Upper lobe of left lung (tissue), 6 donors: ENCODE measurements around the gene KIRREL2. TPM values are rescaled to one million over a fixed set of nuclear protein-coding genes. Genes with fewer than 3 reads are reported as not detected.

Source experiments
- ATAC-seq, 2 donors: fragments of 200-7000 bp; cut with Tn5 transposase; one replicate each; pipeline ENCODE4 v1.9.1; 2022; ENCODE audit warnings: mild to moderate bottlenecking in 2 of 2, moderate library complexity in 2 of 2; ENCODE audit not compliant: low FRiP score in 2 of 2
- DNase-seq, 2 donors: peaks; one replicate each; pipeline ENCODE4 v3.0.0-alpha.2; 2019 to 2020
- H3K27ac ChIP-seq, 4 donors: fragments of 200-600 bp; sonication (generic); one replicate each; pipeline ENCODE4 v1.5.1; 2016 to 2019
- H3K27me3 ChIP-seq, 4 donors: fragments of 200-600 bp; sonication (generic); one replicate each; pipeline ENCODE4 v1.5.1; 2017 to 2019
- H3K36me3 ChIP-seq, 4 donors: fragments of 200-600 bp; sonication (generic); one replicate each; pipeline ENCODE4 v1.5.1; 2016 to 2019
- H3K4me1 ChIP-seq, 4 donors: fragments of 200-600 bp; sonication (generic); one replicate each; pipeline ENCODE4 v1.5.1; 2018 to 2019
- H3K4me3 ChIP-seq, 4 donors: fragments of 200-600 bp; sonication (generic); one replicate each; pipeline ENCODE4 v1.5.1; 2017 to 2019; ENCODE audit warnings: mild to moderate bottlenecking in 2 of 4, moderate library complexity in 1 of 4
- H3K9me3 ChIP-seq, 4 donors: fragments of 200-600 bp; sonication (generic); one replicate each; pipeline ENCODE4 v1.5.1; 2018 to 2019
- EP300 ChIP-seq, 4 donors: sonication (generic); formaldehyde crosslinking; IDR thresholded peaks; one replicate each; pipeline ENCODE4 v1.5.1; 2017; ENCODE audit warnings: antibody characterized with exemption in 4 of 4, control low read depth in 2 of 4
- POLR2A ChIP-seq, 4 donors: fragments of 450-650 bp; IDR thresholded peaks; one replicate each; pipeline ENCODE4 v1.5.1; 2016 to 2017; ENCODE audit warnings: antibody characterized with exemption in 4 of 4, mild to moderate bottlenecking in 2 of 4
- POLR2AphosphoS5 ChIP-seq, 2 donors: sonication (generic); formaldehyde crosslinking; IDR thresholded peaks; one replicate each; pipeline ENCODE4 v1.5.1; 2017; ENCODE audit warnings: antibody characterized with exemption in 2 of 2
- WGBS, 2 donors: methylation state at CpG; one replicate each; pipeline ENCODE4 v1.1.5; 2017 to 2018; 5-methylcytosine and 5-hydroxymethylcytosine counted together
- total RNA-seq, 6 donors: library from RNA; depleted of rRNA in 4 of 6; stranded (reverse); fragments of >200 nt in 4 of 6; gene quantifications; one replicate each; pipeline versions ENCODE4 v1.1.0 to v1.2.1, GENCODE V29; 2016 to 2021
- TF ChIP-seq, protein P1 (sequence below), 6 experiments: fragments of 450-650 bp in 4 of 6; fragments of 200-600 bp in 2 of 6; sonication (generic) in 2 of 6; IDR thresholded peaks; one replicate each; pipeline ENCODE4 v1.5.1; 2016 to 2019; ENCODE audit warnings: antibody characterized with exemption in 6 of 6
- donor health status: DM: no; HTN: no; CAD: no; lungs with moderate emphysema.
- donor health status: DM: no; HTN: yes; CAD: no; lungs with severe emphysema.

The KIRREL2 gene
- total RNA-seq, 6 donors from 2014 or later, result 0.07 TPM; not detected in 5

DNA sequence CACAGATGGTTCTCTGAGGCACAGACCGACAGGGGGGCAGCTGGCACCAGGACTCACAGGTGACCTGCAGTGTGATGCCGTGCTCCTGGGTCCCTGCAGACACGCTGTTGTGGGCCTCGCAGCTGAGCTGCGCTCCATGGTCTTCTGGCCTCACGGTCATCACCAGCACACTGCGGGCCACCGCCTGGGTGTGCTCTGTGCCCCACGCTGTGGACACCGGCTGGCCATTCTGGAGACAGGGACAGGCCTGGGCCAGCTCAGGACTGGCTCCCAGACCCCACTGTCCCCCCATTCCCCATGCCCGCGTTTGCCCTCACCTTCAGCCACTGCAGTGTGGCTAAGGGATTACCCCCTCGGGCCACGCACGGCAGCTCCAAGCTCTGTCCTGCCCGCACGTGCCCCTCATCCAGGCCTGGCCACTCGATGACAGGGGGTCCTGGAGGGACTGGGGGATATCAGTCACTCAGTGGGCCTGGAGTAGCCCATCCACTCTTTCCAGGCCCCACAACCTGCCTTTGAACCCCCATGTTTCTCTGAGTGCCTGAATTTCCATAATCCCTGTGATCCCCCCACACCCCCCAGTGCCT is 7.7 kb upstream of the KIRREL2 start:
- no peak for ATAC-seq
- no peaks in the 10 kb centered on the region for H3K9me3 ChIP-seq
- no peak for DNase-seq
- H3K27me3 ChIP-seq, result peaks cover 0 to 30% (median 10%) of the 10 kb centered on the region in 4 donors
- 86% methylated on average over 7 of the region's 18 CpGs; no CpG with 5 or more reads in 1 of the 2 donors for WGBS, 2 donors
- peaks cover 11 to 17% (median 13%) of the 10 kb centered on the region in 4 donors for H3K4me1 ChIP-seq
- H3K27ac ChIP-seq, result no peak overlapping the region
- no peaks in the 10 kb centered on the region for H3K36me3 ChIP-seq
- no peak overlapping the region for H3K4me3 ChIP-seq
- TF ChIP-seq, protein P1, sequence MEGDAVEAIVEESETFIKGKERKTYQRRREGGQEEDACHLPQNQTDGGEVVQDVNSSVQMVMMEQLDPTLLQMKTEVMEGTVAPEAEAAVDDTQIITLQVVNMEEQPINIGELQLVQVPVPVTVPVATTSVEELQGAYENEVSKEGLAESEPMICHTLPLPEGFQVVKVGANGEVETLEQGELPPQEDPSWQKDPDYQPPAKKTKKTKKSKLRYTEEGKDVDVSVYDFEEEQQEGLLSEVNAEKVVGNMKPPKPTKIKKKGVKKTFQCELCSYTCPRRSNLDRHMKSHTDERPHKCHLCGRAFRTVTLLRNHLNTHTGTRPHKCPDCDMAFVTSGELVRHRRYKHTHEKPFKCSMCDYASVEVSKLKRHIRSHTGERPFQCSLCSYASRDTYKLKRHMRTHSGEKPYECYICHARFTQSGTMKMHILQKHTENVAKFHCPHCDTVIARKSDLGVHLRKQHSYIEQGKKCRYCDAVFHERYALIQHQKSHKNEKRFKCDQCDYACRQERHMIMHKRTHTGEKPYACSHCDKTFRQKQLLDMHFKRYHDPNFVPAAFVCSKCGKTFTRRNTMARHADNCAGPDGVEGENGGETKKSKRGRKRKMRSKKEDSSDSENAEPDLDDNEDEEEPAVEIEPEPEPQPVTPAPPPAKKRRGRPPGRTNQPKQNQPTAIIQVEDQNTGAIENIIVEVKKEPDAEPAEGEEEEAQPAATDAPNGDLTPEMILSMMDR (IDR thresholded peaks at IDR 0.05), result no peak
- no peak for TF ChIP-seq POLR2AphosphoS5 (IDR thresholded peaks at IDR 0.05)
- no peak for TF ChIP-seq POLR2A (IDR thresholded peaks at IDR 0.05)
- no peak for TF ChIP-seq EP300 (IDR thresholded peaks at IDR 0.05)

DNA sequence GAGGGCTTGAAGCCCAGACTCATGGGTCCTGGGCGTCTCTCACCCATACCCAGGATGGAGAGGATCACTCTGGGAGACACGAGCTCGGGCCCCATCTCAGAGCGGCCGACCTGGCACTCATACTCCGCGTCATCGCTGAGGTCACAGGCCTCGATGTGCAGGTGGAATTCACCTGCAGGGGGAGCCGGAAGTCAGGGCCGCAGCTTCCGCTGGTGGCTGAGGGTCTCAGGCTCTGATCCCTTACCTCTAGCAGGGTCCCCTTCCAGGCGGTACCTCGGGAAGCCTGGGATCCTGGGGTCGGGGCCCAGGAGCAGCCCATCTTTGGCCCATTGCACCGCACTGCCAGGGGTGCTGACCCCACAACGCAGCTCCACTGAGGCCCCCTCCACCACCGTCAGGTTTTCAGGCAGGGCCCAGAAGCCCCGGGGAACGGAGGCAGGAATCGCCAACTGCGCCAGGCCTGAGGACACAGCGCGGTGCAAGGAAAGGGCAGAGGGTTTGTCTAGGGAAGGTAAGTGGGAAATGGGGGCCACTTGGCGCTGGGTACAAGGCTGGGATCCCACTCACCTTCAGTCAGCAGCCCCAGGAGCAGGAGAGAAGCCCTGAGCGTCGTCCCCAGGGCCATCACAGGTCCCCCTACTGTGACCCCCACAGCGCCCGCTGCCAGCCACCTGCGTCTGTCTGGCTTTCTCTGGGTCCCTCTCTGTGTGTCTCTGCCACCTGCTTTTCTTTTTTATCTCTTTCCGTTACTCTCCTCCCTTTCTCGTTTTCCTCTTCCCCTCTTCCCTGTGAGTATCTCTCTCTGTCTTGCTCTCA is 5.3 kb upstream of the KIRREL2 start:
- Histone ChIP-seq H3K9me3 (no peaks in the 10 kb centered on the region), H3K4me3 (no peak overlapping the region), H3K4me1 (peaks cover 2 to 7% (median 6%) of the 10 kb centered on the region in 4 donors), H3K36me3 (no peaks in the 10 kb centered on the region), H3K27me3 (peaks cover 0 to 28% (median 9%) of the 10 kb centered on the region in 4 donors), H3K27ac (no peak overlapping the region)
- ATAC-seq, result no peak
- WGBS, 2 donors, result 50 to 58% methylated on average over 20 to 29 of the region's 32 CpGs
- no peak for TF ChIP-seq EP300 (IDR thresholded peaks at IDR 0.05)
- no peak for TF ChIP-seq POLR2AphosphoS5 (IDR thresholded peaks at IDR 0.05)
- TF ChIP-seq, protein P1 (IDR thresholded peaks at IDR 0.05), result no peak
- no peak for TF ChIP-seq POLR2A (IDR thresholded peaks at IDR 0.05)
- no peak for DNase-seq

DNA sequence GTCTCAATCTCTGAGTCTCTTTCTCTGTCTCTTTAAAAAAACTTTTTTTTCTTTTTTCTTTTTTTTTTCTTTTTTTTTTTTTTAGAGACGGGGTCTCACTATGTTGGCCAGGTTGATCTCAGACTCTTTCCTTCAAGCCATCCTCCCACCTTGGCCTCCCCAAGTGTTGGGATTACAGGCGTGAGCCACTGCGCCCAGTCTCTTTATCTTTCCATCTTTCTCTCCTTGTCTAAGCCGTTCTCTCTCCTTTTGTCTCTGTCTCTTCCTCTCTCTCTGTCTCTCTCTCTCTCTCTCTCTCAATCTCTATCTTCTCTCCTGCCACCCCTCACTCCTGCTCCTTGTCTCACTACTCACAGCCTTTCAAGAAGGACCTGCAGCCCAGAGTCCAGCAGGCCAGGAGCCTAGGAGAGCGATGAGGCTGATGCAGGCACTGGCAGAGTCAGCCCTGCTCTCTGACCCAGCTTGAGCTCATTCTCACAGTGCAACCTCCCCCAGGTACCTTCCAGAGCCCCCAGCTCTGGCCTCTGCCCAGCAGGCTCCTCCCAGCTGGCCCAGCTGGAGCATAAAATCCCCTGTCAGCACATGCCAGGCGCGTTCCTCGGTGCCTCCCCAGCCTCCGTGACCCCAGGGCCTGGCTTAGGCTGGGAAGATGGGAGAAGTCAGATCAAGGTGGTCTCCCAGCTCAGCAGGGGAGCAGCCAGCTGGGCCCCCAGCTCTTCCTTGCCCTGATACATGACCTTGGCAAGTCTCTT is 4.5 kb upstream of the KIRREL2 start, which contains the start of gene NPHS1:
Gene NPHS1, minus strand, starts transcription at position 476 of the 752 bp plus-strand sequence. CDS start 667 bp downstream, outside the sequence.
- no peak within 1 kb of the TSS for H3K27ac ChIP-seq
- ATAC-seq, result no peak
- H3K4me1 ChIP-seq, result peaks cover 9 to 15% (median 11%) of the 10 kb centered on the region in 4 donors
- H3K9me3 ChIP-seq, result no peaks in the 10 kb centered on the region
- no peak for DNase-seq
- TF ChIP-seq EP300 (IDR thresholded peaks at IDR 0.05) (no peak), POLR2A (IDR thresholded peaks at IDR 0.05) (no peak), POLR2AphosphoS5 (IDR thresholded peaks at IDR 0.05) (no peak)
- TF ChIP-seq, protein P1 (IDR thresholded peaks at IDR 0.05), result no peak
- peaks cover 0 to 32% (median 13%) of the 10 kb centered on the region in 4 donors for H3K27me3 ChIP-seq
- H3K4me3 ChIP-seq, result no peak within 1 kb of the TSS
- 62 to 63% methylated on average over 9 of the region's 9 CpGs for WGBS, 2 donors
- no peaks in the 10 kb centered on the region for H3K36me3 ChIP-seq

DNA sequence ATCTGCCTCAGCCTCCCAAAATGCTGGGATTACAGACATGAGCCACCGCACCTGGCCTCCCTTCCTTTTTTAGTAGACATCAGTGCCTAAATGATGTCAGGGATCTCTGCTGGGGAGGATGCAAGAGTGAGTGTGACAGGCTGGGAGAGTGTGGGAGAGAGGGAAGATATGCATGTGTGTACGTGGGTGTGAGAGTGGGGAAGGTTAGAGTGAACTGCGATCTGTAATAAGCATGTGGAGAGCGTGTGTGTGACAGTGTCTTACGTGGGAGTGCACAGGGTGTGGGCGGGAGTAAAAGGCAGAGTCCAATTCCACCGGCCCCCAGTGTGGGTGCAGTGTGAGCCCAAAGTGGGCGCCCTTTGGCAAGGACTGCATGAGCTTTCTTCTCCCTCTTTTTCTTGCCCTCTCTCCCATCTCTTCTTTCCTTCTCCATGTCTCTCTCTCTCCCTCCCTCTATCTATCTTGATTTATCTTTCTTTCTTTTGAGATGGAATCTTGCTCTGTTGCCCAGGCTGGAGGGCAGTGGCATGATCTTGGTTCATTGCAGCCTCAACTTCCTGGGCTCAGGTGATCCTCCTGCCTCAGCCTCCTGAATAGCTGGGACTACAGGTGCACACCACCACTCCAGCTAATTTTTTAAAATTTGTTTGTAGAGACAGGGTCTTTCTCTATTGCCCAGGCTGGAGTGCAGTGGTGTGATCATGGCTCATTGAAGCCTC is 3.5 kb upstream of the KIRREL2 start:
- Histone ChIP-seq H3K36me3 (no peaks in the 10 kb centered on the region), H3K4me3 (no peak overlapping the region), H3K4me1 (peaks cover 9 to 15% (median 12%) of the 10 kb centered on the region in 4 donors), H3K27me3 (peaks cover 0 to 32% (median 14%) of the 10 kb centered on the region in 4 donors), H3K9me3 (no peaks in the 10 kb centered on the region), H3K27ac (no peak overlapping the region)
- TF ChIP-seq, protein P1 (IDR thresholded peaks at IDR 0.05), result no peak
- TF ChIP-seq EP300 (IDR thresholded peaks at IDR 0.05), result no peak
- no peak for TF ChIP-seq POLR2A (IDR thresholded peaks at IDR 0.05)
- no peak for TF ChIP-seq POLR2AphosphoS5 (IDR thresholded peaks at IDR 0.05)
- ATAC-seq, result no peak
- WGBS, 2 donors, result 63 to 73% methylated on average over 8 of the region's 8 CpGs
- DNase-seq, result no peak
